Subcutaneous abdominal adipose tissue (tissue), 5 donors: Measurements from ENCODE around the gene MINK1.

Experiments
- H3K27ac ChIP-seq: one replicate; pipeline ENCODE4 v1.7.0; 2013; ENCODE audit warnings: low read depth, mild to moderate bottlenecking, inconsistent platforms, low read length, moderate library complexity
- H3K27me3 ChIP-seq, 5 donors: one replicate each; pipeline ENCODE4 v1.7.0; 2013; ENCODE audit warnings: low read length in 5 of 5, inconsistent platforms in 1 of 5; ENCODE audit not compliant: control insufficient read depth in 5 of 5, insufficient read depth in 4 of 5
- H3K36me3 ChIP-seq, 5 donors: one replicate each; pipeline ENCODE4 v1.7.0; 2013; ENCODE audit warnings: low read length in 5 of 5; ENCODE audit not compliant: control insufficient read depth in 5 of 5, insufficient read depth in 5 of 5
- H3K4me1 ChIP-seq, 5 donors: one replicate each; pipeline ENCODE4 v1.7.0; 2013; ENCODE audit warnings: low read length in 5 of 5, mild to moderate bottlenecking in 3 of 5, moderate library complexity in 1 of 5; ENCODE audit not compliant: control insufficient read depth in 5 of 5, insufficient read depth in 5 of 5
- H3K4me3 ChIP-seq, 5 donors: one replicate each; pipeline ENCODE4 v1.7.0; 2013; ENCODE audit warnings: low read length in 5 of 5, low read depth in 1 of 5
- H3K9ac ChIP-seq, 5 donors: one replicate each; pipeline ENCODE4 v1.7.0; 2013; ENCODE audit warnings: low read length in 5 of 5, mild to moderate bottlenecking in 4 of 5, moderate library complexity in 3 of 5
- H3K9me3 ChIP-seq, 5 donors: one replicate each; pipeline ENCODE4 v1.7.0; 2013; ENCODE audit warnings: low read length in 5 of 5; ENCODE audit not compliant: control insufficient read depth in 5 of 5
- donor health status: healthy.
- donor health status: healthy.
- donor health status: healthy.
- donor health status: healthy.
- donor health status: healthy.

MINK1 gene

DNA sequence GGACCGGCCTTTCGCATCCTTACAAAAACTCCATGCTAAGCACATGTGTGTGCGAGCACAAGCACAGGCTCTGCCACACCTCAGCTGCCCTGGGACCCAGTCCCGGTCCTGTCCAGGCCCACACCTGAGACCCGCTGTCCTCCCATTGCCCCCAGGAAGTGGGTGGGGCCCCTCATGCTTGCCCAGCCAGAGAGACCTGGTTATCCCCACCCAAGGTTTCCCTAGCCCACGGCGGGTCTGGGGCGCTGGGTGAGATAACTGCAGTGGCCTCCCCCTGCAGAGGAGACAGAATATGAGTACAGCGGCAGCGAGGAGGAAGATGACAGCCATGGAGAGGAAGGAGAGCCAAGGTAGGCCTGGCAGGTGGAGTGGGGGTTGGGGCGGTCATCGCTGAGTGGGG lies 53.7 kb downstream of the MINK1 start:
- H3K27ac ChIP-seq: no peak overlapping the region
- no peaks in the 10 kb centered on the region for H3K9me3 ChIP-seq
- H3K4me3 ChIP-seq: no peak overlapping the region
- no peaks in the 10 kb centered on the region for H3K27me3 ChIP-seq
- peaks cover 0 to 73% (median 58%) of the 10 kb centered on the region in 5 donors for H3K36me3 ChIP-seq
- H3K9ac ChIP-seq: no peak overlapping the region
- H3K4me1 ChIP-seq: peaks cover 0 to 9% (median 2%) of the 10 kb centered on the region in 5 donors

DNA sequence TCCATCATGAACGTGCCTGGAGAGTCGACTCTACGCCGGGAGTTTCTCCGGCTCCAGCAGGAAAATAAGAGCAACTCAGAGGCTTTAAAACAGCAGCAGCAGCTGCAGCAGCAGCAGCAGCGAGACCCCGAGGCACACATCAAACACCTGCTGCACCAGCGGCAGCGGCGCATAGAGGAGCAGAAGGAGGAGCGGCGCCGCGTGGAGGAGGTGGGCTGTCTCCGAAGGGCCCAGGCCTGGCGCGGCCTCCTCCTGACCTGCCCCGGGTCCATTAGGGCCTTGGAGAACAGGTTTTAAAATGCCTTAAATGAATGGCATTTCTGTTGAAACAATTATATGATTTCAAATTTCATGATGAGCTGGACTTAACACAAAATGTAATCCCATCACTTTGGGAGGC lies 54.4 kb downstream of the MINK1 start:
- Histone ChIP-seq H3K9me3 (no peaks in the 10 kb centered on the region), H3K27ac (no peak overlapping the region), H3K4me1 (peaks cover 0 to 1% (median 0%) of the 10 kb centered on the region in 5 donors), H3K4me3 (no peak overlapping the region), H3K9ac (no peak overlapping the region), H3K27me3 (no peaks in the 10 kb centered on the region), H3K36me3 (peaks cover 0 to 80% (median 64%) of the 10 kb centered on the region in 5 donors)

DNA sequence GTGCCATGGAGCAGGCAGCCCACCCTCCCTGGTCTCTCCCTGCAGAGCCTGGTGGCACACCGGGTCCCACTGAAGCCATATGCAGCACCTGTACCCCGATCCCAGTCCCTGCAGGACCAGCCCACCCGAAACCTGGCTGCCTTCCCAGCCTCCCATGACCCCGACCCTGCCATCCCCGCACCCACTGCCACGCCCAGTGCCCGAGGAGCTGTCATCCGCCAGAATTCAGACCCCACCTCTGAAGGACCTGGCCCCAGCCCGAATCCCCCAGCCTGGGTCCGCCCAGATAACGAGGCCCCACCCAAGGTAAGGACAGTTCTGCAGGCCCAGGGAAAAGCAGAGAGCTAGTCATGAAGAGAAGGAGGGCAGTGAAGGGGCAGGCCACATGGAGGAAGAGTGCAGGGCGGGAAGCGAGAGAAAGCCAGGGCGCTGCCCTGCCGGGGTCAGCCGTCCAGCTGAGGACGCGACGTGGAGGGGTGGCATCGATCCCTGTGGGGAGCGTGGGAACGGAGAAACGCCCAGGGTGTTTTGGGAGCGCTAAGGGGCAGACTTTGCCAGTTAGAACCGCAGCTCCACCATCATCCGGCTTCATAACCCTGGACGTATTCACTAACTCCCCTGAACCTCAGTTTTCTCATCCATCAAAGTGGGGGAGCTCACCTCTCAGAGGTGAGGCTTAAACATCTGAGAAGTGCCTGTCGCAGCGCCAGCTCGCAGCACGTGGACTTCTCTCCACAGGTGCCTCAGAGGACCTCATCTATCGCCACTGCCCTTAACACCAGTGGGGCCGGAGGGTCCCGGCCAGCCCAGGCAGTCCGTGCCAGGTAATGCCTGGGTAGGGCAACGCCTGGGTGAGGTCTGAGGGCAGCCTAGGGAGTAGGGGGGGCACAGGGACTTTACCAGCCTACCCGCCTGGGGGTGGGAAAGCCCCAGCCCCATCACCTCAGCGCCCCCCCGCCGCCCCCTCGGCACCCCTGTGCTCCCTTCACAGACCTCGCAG lies 58.6 kb downstream of the MINK1 start:
- no peaks in the 10 kb centered on the region for H3K27me3 ChIP-seq
- no peak overlapping the region for H3K4me3 ChIP-seq
- no peak overlapping the region for H3K27ac ChIP-seq
- no peaks in the 10 kb centered on the region for H3K4me1 ChIP-seq
- peaks cover 0 to 90% (median 78%) of the 10 kb centered on the region in 5 donors for H3K36me3 ChIP-seq
- H3K9ac ChIP-seq: no peak overlapping the region
- H3K9me3 ChIP-seq: no peaks in the 10 kb centered on the region

DNA sequence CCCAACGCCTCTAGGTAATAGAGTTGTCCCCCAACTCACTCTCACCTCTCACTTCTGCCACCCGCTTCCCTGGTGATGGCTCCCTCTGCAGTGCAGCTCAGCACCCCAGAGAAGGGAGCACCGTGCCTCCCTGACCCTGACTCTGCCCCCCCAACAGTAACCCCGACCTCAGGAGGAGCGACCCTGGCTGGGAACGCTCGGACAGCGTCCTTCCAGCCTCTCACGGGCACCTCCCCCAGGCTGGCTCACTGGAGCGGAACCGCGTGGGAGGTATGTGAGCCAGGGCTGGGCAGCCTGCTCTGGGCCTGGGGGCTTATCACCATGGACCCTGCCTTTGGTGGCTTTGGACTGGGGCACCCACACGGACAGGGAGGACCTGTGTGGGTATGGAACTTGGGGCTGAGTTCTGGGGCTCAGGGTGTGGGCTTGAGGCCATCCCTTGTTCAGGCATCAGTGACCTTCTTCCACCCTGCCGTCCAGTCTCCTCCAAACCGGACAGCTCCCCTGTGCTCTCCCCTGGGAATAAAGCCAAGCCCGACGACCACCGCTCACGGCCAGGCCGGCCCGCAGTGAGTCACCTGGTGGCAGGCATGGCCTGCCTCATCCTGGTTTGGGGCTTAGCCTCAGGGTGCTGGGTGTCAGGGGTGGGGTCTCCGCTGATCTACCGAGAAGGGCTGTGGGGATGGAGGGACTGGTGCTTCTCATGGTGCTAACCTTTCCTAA lies 59.5 kb downstream of the MINK1 start:
- peaks cover 0 to 88% (median 75%) of the 10 kb centered on the region in 5 donors for H3K36me3 ChIP-seq
- no peaks in the 10 kb centered on the region for H3K9me3 ChIP-seq
- H3K4me3 ChIP-seq: no peak overlapping the region
- H3K27ac ChIP-seq: no peak overlapping the region
- no peaks in the 10 kb centered on the region for H3K27me3 ChIP-seq
- H3K4me1 ChIP-seq: no peaks in the 10 kb centered on the region
- H3K9ac ChIP-seq: no peak overlapping the region

DNA sequence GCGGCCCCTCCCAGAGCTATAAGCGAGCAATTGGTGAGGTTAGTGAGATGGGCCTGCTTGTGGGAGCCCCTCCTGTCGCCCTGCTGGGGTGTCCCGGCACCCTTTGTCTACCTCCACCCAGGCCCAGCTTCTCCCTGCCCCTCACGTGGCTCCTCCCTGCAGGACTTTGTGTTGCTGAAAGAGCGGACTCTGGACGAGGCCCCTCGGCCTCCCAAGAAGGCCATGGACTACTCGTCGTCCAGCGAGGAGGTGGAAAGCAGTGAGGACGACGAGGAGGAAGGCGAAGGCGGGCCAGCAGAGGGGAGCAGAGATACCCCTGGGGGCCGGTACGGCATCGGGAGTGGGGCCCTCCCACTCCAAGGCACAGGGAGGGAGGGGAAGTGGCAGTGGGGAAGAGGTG lies 60.1 kb downstream of the MINK1 start:
- Histone ChIP-seq H3K4me3 (no peak overlapping the region), H3K27ac (no peak overlapping the region), H3K36me3 (peaks cover 0 to 82% (median 71%) of the 10 kb centered on the region in 5 donors), H3K9ac (no peak overlapping the region), H3K9me3 (no peaks in the 10 kb centered on the region), H3K4me1 (peaks cover 0 to under 1% (median 0%) of the 10 kb centered on the region in 5 donors), H3K27me3 (peaks cover 0 to 1% (median 0%) of the 10 kb centered on the region in 5 donors)

GRCh38 chr17:4893721-4894560 lies 60.8 kb downstream of the MINK1 start:
- Histone ChIP-seq H3K27ac (no peak overlapping the region), H3K4me3 (no peak overlapping the region), H3K9ac (no peak overlapping the region), H3K9me3 (no peaks in the 10 kb centered on the region), H3K36me3 (peaks cover 0 to 81% (median 70%) of the 10 kb centered on the region in 5 donors), H3K27me3 (peaks cover 0 to 8% (median 5%) of the 10 kb centered on the region in 5 donors), H3K4me1 (peaks cover 0 to 7% (median 5%) of the 10 kb centered on the region in 5 donors)

DNA sequence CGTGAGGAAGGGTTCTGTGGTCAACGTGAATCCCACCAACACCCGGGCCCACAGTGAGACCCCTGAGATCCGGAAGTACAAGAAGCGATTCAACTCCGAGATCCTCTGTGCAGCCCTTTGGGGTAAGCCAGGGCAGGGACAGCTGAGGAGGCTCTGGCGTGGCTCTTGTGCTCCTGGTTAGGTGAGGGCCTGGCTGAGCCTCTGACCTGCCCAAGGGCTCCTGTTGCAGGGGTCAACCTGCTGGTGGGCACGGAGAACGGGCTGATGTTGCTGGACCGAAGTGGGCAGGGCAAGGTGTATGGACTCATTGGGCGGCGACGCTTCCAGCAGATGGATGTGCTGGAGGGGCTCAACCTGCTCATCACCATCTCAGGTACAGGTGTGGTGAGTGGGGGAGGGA lies 62.0 kb downstream of the MINK1 start:
- peaks cover 5 to 18% (median 7%) of the 10 kb centered on the region in 5 donors for H3K27me3 ChIP-seq
- no peaks in the 10 kb centered on the region for H3K9me3 ChIP-seq
- no peak overlapping the region for H3K27ac ChIP-seq
- H3K4me3 ChIP-seq: no peak overlapping the region
- no peak overlapping the region for H3K9ac ChIP-seq
- peaks cover 0 to 18% (median 16%) of the 10 kb centered on the region in 5 donors for H3K4me1 ChIP-seq
- peaks cover 0 to 72% (median 70%) of the 10 kb centered on the region in 5 donors for H3K36me3 ChIP-seq

DNA sequence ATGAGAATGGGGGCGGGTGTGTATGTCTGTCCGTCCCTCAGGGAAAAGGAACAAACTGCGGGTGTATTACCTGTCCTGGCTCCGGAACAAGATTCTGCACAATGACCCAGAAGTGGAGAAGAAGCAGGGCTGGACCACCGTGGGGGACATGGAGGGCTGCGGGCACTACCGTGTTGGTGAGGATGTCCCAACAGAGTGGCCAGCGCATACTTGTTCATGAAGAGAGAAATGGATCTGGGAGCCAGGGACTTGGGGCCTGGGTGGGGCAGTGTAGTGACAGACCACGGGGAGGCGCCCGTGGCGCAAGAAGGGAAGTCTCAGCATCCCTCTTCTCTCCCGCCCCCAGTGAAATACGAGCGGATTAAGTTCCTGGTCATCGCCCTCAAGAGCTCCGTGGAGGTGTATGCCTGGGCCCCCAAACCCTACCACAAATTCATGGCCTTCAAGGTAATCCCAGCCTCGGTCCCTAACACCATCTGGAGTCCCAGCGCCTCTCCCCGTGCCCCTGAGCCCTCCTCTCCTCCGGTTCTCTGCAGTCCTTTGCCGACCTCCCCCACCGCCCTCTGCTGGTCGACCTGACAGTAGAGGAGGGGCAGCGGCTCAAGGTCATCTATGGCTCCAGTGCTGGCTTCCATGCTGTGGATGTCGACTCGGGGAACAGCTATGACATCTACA lies 62.7 kb downstream of the MINK1 start:
- Histone ChIP-seq H3K27ac (no peak overlapping the region), H3K9me3 (no peaks in the 10 kb centered on the region), H3K36me3 (peaks cover 0 to 66% (median 63%) of the 10 kb centered on the region in 5 donors), H3K4me1 (peaks cover 0 to 25% (median 23%) of the 10 kb centered on the region in 5 donors), H3K9ac (no peak overlapping the region), H3K4me3 (no peak overlapping the region), H3K27me3 (peaks cover 5 to 23% (median 9%) of the 10 kb centered on the region in 5 donors)
